Measurements from ENCODE around the gene CSNK1D.

The CSNK1D gene

GRCh38 chr17:82226809-82227628, 46.5 kb downstream of the CSNK1D start:
- DNase-seq: no peak

- DNase-seq: no peak
Observed at GRCh38 chr17:82226146-82226808, 47.2 kb downstream of the CSNK1D start.

GRCh38 chr17:82225368-82226029, 48.0 kb downstream of the CSNK1D start:
- DNase-seq: no peak

- DNase-seq: no peak
Observed at GRCh38 chr17:82224666-82225065, 48.8 kb downstream of the CSNK1D start.

- DNase-seq: no peak
Observed at GRCh38 chr17:82223517-82223916, 50.0 kb downstream of the CSNK1D start.

- DNase-seq: peak in 1 of 2 experiments; percentile 14
Observed at GRCh38 chr17:82222816-82223215, 50.7 kb downstream of the CSNK1D start.

GRCh38 chr17:82221341-82221902, 52.1 kb downstream of the CSNK1D start:
- DNase-seq: no peak

- no peak for DNase-seq
Observed at GRCh38 chr17:82219753-82220709, 53.5 kb downstream of the CSNK1D start.

- no peak for DNase-seq
Observed at GRCh38 chr17:82219083-82219482, 54.4 kb downstream of the CSNK1D start.

GRCh38 chr17:82218349-82219075, 55.0 kb downstream of the CSNK1D start:
- DNase-seq: no peak

- peak; percentile 90 to 94 for DNase-seq
Observed at GRCh38 chr17:82217530-82218204, 55.8 kb downstream of the CSNK1D start.

GRCh38 chr17:82217120-82217529, 56.4 kb downstream of the CSNK1D start:
- peak in 1 of 2 experiments; percentile 37 for DNase-seq

GRCh38 chr17:82216301-82217119, 57.0 kb downstream of the CSNK1D start:
- peak; percentile 98 to 99 for DNase-seq

- no peak for DNase-seq
Observed at GRCh38 chr17:82215972-82216300, 57.6 kb downstream of the CSNK1D start.

- DNase-seq: no peak
Observed at GRCh38 chr17:82215095-82215971, 58.2 kb downstream of the CSNK1D start.

GRCh38 chr17:82214012-82214628, 59.4 kb downstream of the CSNK1D start:
- no peak for DNase-seq

- no peak for DNase-seq
Observed at GRCh38 chr17:82213251-82214011, 60.1 kb downstream of the CSNK1D start.

Data from AML-193 (cell line).